Spleen (tissue), 11 donors: ENCODE measurements around the gene CLEC3B. TPM values are rescaled to one million over a fixed set of nuclear protein-coding genes. Genes with fewer than 3 reads are reported as not detected.

Source experiments
- DNase-seq: peaks from one replicate; pipeline ENCODE4 v3.0.0-alpha.2; 2020
- H3K27ac ChIP-seq, 8 donors: fragments of 200-600 bp; sonication (generic) in 7 of 8; 1 replicate in 4 of 8; 2 replicates in 4 of 8; pipeline versions ENCODE4 v1.5.0 to v1.8.0; 2016 to 2021; ENCODE audit warnings: inconsistent platforms in 4 of 8, mild to moderate bottlenecking in 4 of 8, moderate library complexity in 1 of 8
- H3K27me3 ChIP-seq, 7 donors: fragments of 200-600 bp; sonication (generic) in 6 of 7; replicated peaks in 1 of 7; 1 replicate in 4 of 7; 2 replicates in 3 of 7; pipeline versions ENCODE4 v1.5.0 to v1.8.0; 2016 to 2021; ENCODE audit warnings: inconsistent platforms in 3 of 7, mild to moderate bottlenecking in 1 of 7
- H3K36me3 ChIP-seq, 6 donors: fragments of 200-600 bp; sonication (generic) in 5 of 6; 1 replicate in 4 of 6; 2 replicates in 2 of 6; pipeline versions ENCODE4 v1.5.0 to v1.8.0; 2016 to 2021; ENCODE audit warnings: inconsistent platforms in 2 of 6
- H3K4me1 ChIP-seq, 6 donors: fragments of 200-600 bp; sonication (generic) in 5 of 6; 1 replicate in 3 of 6; 2 replicates in 3 of 6; pipeline versions ENCODE4 v1.5.0 to v1.8.0; 2016 to 2021; ENCODE audit warnings: inconsistent platforms in 3 of 6
- H3K4me3 ChIP-seq, 8 donors: fragments of 200-600 bp; sonication (generic) in 7 of 8; 1 replicate in 4 of 8; 2 replicates in 4 of 8; pipeline versions ENCODE4 v1.5.0 to v1.8.0; 2016 to 2021; ENCODE audit warnings: inconsistent platforms in 4 of 8, mild to moderate bottlenecking in 4 of 8, moderate library complexity in 2 of 8
- H3K9me3 ChIP-seq, 8 donors: fragments of 200-600 bp; sonication (generic) in 7 of 8; 1 replicate in 4 of 8; 2 replicates in 4 of 8; pipeline versions ENCODE4 v1.5.0 to v1.8.0; 2016 to 2021; ENCODE audit warnings: inconsistent platforms in 4 of 8
- POLR2A ChIP-seq, 3 donors: fragments of 450-650 bp; IDR thresholded peaks; one replicate each; pipeline ENCODE4 v1.5.1; 2017; ENCODE audit warnings: antibody characterized with exemption in 3 of 3, mild to moderate bottlenecking in 1 of 3
- POLR2AphosphoS5 ChIP-seq, 3 donors: sonication (generic); formaldehyde crosslinking; IDR thresholded peaks; one replicate each; pipeline ENCODE4 v1.5.1; 2017; ENCODE audit warnings: antibody characterized with exemption in 3 of 3
- WGBS, 5 donors: extraction: QIAGEN DNeasy Blood & Tissue Kit in 3 of 5; methylation state at CpG; one replicate each; pipeline versions ENCODE4 v1.1.5 to v1.1.7; 2013 to 2018; 5-methylcytosine and 5-hydroxymethylcytosine counted together
- intact Hi-C: fragments of 100-400 bp; cut with DNase I; formaldehyde crosslinking; loops from one replicate; pipeline ENCODE4 v1.15.0; 2023; ENCODE audit warnings: low total_unique reads
- polyA plus RNA-seq, 3 donors: library from polyadenylated mRNA; stranded (reverse); fragments of 200-250 nt; gene quantifications; one replicate each; pipeline ENCODE4 v1.2.1, GENCODE V29; 2013
- total RNA-seq, 7 donors: library from RNA; depleted of rRNA in 3 of 7; stranded (reverse); fragments of >200 nt in 3 of 7; fragmentation: NEBNext Ultra II Directional in 4 of 7; extraction: Animal tissue kit (Norgen Biotek cat#: 25700) in 4 of 7; gene quantifications; one replicate each; pipeline versions ENCODE4 v1.1.0 to v1.2.1, GENCODE V29; 2016 to 2021
- TF ChIP-seq, protein P1 (sequence below), 11 experiments: fragments of 200-600 bp in 7 of 11; fragments of 450-650 bp in 4 of 11; sonication (generic) in 4 of 11; IDR thresholded peaks in 8 of 11; conservative IDR thresholded peaks in 3 of 11; 1 replicate in 7 of 11; 2 replicates in 4 of 11; pipeline versions ENCODE4 v1.4.0 to v1.8.0; 2016 to 2021; ENCODE audit warnings: antibody characterized with exemption in 11 of 11, inconsistent platforms in 4 of 11, mild to moderate bottlenecking in 1 of 11
- donor health status: healthy with polysubstance abuse.
- donor health status: DM: no; HTN: no; CAD: no; lungs with moderate emphysema.
- donor health status: DM: no; HTN: no; CAD: no.
- donor health status: Bipolar disorder and iron deficiency.
- donor health status: healthy.
- donor health status: DM: no; HTN: no; CAD: no.
- donor health status: DM: yes; HTN: yes; CAD: no.

Gene CLEC3B
- total and polyA plus RNA-seq, 10 donors: 68.6 to 409 (median 280) TPM

DNA sequence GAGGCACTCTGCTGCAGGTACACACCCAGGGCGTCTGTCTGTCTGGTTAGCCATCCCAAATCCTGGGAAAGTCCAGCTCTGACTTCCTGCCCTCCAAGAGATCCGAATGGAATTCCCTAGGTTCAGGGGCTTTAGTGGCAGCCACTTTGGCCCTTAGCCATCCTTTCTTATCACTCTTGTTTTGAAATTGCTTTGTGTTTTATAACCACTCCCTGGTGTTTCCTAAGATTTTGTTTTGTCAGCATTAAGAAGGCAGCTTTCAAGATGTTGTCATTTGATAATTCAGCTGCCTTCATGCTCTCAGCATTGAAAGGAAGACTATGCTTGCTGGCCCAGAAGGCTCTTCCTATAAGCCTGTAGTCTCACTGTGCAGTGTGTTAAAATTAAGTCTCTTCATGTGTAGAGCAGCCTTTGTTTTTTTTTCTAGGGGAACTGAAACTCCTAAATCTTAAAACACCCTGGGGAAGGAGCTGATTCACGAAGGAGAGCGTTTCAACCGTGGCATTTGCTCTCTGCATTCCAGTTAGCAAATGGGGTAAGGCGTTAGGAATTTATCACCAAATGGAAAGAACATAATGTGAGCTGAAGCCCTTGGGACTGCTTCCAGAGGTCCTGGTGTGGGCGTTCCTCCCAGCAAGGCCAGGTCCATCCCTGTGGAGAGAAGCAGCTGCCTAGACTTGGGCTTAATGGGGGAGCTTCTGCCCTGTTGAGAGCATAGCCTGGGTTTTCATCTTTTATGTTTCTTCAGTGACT lies 14.2 kb upstream of the CLEC3B start:
- H3K36me3 ChIP-seq: peaks cover 0 to 96% (median 31%) of the 10 kb centered on the region in 6 donors
- H3K4me3 ChIP-seq: no peak overlapping the region
- intact Hi-C loops: no loop called here
- 17 to 33% (median 26%) methylated on average over 7 of the region's 7 CpGs for WGBS, 5 donors
- TF ChIP-seq POLR2AphosphoS5 (IDR thresholded peaks at IDR 0.05): peak in 2 of 3 donors; percentile 18 to 57
- TF ChIP-seq, protein P1, sequence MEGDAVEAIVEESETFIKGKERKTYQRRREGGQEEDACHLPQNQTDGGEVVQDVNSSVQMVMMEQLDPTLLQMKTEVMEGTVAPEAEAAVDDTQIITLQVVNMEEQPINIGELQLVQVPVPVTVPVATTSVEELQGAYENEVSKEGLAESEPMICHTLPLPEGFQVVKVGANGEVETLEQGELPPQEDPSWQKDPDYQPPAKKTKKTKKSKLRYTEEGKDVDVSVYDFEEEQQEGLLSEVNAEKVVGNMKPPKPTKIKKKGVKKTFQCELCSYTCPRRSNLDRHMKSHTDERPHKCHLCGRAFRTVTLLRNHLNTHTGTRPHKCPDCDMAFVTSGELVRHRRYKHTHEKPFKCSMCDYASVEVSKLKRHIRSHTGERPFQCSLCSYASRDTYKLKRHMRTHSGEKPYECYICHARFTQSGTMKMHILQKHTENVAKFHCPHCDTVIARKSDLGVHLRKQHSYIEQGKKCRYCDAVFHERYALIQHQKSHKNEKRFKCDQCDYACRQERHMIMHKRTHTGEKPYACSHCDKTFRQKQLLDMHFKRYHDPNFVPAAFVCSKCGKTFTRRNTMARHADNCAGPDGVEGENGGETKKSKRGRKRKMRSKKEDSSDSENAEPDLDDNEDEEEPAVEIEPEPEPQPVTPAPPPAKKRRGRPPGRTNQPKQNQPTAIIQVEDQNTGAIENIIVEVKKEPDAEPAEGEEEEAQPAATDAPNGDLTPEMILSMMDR (IDR thresholded peaks at IDR 0.05 in 8 of 11, conservative IDR thresholded peaks at IDR 0.05 in 3 of 11): no peak
- no peak for TF ChIP-seq POLR2A (IDR thresholded peaks at IDR 0.05)
- peak overlapping the region; percentile 57 to 86 (median 76) for H3K27ac ChIP-seq
- peaks cover 12 to 36% (median 25%) of the 10 kb centered on the region in 6 donors for H3K4me1 ChIP-seq
- H3K27me3 ChIP-seq: no peaks in the 10 kb centered on the region
- no peaks in the 10 kb centered on the region for H3K9me3 ChIP-seq
- DNase-seq: no peak

DNA sequence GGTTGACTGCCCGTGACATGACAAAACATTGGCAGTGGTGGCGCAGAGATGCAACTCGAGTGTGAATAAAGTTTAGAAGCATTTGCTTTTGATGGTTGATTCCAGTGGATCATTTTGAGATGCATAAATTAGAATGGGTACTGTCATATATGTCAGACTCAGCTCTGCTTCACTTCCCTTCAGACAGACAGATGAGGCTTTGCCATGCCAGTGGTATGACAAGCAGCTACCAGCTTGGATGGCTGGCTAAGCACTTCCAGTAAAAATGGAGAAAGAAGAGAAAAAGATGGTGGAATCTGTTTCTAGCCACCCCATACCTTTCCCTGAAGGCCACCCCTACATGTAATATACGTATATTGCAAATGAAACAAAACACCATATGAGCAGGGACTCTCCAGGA lies 13.5 kb upstream of the CLEC3B start:
- no peak for DNase-seq
- Histone ChIP-seq H3K27ac (peak overlapping the region; percentile 57 to 86 (median 76)), H3K4me3 (no peak overlapping the region), H3K36me3 (peaks cover 0 to 90% (median 24%) of the 10 kb centered on the region in 6 donors), H3K4me1 (peaks cover 12 to 36% (median 25%) of the 10 kb centered on the region in 6 donors), H3K27me3 (no peaks in the 10 kb centered on the region), H3K9me3 (no peaks in the 10 kb centered on the region)
- WGBS, 5 donors: 88 to 92% (median 89%) methylated on average over 4 of the region's 4 CpGs
- intact Hi-C loops: no loop called here
- TF ChIP-seq, protein P1 (IDR thresholded peaks at IDR 0.05 in 8 of 11, conservative IDR thresholded peaks at IDR 0.05 in 3 of 11): no peak
- no peak for TF ChIP-seq POLR2A (IDR thresholded peaks at IDR 0.05)
- TF ChIP-seq POLR2AphosphoS5 (IDR thresholded peaks at IDR 0.05): no peak

DNA sequence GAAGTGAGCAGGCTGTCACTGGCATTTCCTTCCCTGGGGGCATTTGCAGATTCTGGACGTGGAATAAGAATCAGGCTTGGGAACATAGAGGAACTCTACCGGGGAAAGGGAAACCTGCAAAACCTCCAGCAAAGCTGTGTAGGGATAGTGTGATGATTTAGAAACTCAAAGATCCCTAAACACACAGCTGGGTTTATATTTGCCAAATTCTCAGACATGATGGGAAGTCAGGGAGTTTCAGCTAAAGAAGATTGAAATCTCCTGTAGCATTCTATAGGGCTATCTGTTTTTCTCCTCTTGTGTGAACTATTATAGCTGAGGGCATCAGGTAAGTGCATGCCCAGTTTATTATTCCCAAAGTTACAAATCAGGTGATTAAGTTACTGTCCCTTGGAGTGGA lies 9.2 kb upstream of the CLEC3B start:
- DNase-seq: no peak
- no peak overlapping the region for H3K4me3 ChIP-seq
- no peaks in the 10 kb centered on the region for H3K9me3 ChIP-seq
- intact Hi-C loops: no loop called here
- TF ChIP-seq POLR2AphosphoS5 (IDR thresholded peaks at IDR 0.05): no peak
- TF ChIP-seq, protein P1 (IDR thresholded peaks at IDR 0.05 in 8 of 11, conservative IDR thresholded peaks at IDR 0.05 in 3 of 11): no peak
- TF ChIP-seq POLR2A (IDR thresholded peaks at IDR 0.05): no peak
- peaks cover 7 to 24% (median 12%) of the 10 kb centered on the region in 6 donors for H3K4me1 ChIP-seq
- 66 to 86% (median 75%) methylated on average over 2 of the region's 2 CpGs for WGBS, 5 donors
- no peaks in the 10 kb centered on the region for H3K27me3 ChIP-seq
- H3K36me3 ChIP-seq: peaks cover 0 to 46% (median 14%) of the 10 kb centered on the region in 6 donors
- peak overlapping the region in 5 of 8 donors; percentile 37 to 80 (median 67) for H3K27ac ChIP-seq

DNA sequence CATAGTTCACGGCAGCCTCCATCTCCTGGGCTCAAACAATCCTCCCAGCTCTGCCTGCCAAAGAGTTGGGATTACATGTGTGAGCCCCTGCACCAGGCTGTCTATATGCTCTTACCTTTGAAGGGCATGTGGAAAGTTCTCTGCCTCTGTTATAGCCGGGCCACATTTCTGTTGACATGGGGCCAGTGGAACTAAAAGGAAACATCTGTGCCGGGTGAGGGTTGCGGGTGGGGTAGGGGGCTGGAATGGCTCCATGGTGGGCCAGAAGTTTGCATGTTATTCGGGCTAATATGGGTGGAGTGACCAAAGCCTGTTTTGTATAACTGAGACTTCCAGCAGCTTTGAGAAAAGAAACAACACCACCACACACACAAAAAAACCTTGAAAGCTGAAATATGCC lies 8.3 kb upstream of the CLEC3B start:
- intact Hi-C loops: no loop called here
- peaks cover 0 to 37% (median 10%) of the 10 kb centered on the region in 6 donors for H3K36me3 ChIP-seq
- H3K4me1 ChIP-seq: peaks cover under 1 to 15% (median 4%) of the 10 kb centered on the region in 6 donors
- no peak overlapping the region for H3K4me3 ChIP-seq
- no peaks in the 10 kb centered on the region for H3K9me3 ChIP-seq
- DNase-seq: no peak
- WGBS, 5 donors: 26 to 39% (median 38%) methylated on average over 5 of the region's 5 CpGs
- TF ChIP-seq POLR2AphosphoS5 (IDR thresholded peaks at IDR 0.05) (peak in 2 of 3 donors; percentile 53 to 55), POLR2A (IDR thresholded peaks at IDR 0.05) (no peak)
- TF ChIP-seq, protein P1 (IDR thresholded peaks at IDR 0.05 in 8 of 11, conservative IDR thresholded peaks at IDR 0.05 in 3 of 11): no peak
- peak overlapping the region in 7 of 8 donors; percentile 37 to 80 (median 67) for H3K27ac ChIP-seq
- no peaks in the 10 kb centered on the region for H3K27me3 ChIP-seq
